ENCODE data around the gene CDH23. TPM values are rescaled to one million over a fixed set of nuclear protein-coding genes. Genes with fewer than 3 reads are reported as not detected.

CDH23 gene
- total RNA-seq, 1 donor from 2014 or later, result not detected

DNA sequence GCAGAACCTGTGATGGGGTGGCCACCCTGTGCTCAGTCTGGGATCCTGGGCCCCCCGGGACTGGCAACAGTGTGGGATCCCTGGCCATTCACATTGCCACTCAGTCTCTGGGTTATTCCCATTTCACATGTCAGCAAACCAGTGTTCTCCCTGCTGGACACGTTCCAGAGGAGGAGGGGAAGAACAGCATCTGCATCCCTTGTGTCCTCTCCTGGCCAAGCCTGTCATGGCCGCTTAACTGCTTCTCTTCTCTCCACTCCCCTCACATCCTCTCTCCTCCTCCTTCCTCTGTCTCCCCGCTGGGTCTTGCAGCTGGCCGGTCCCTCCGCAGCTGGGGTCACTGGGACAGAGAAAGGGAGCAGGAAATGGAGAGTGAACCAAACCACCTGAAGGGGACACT lies 248.5 kb downstream of the CDH23 start:
- H3K36me3 Mint-ChIP-seq (ENCODE audit: low read depth), result no peaks in the 10 kb centered on the region

DNA sequence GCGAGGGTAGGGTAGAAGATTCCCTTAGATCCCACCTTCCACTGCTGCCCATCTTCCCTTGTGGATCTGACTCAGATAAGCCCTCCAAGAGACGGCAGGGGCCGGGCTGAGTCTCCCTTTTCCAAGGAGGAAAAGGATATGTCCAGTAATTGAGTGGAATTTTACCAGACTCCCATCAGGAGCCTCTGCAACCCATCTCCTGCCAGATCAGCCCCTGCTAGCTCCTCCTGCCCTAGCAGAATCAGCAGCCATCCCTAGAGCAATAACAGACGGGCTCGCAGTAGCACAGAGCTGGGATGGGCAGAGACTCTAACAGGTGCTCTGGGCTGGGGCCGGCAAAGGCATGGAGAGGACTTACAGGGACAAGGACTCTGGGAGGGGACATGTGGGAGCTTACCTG lies 249.3 kb downstream of the CDH23 start:
- DNase-seq (ENCODE audit: low spot score), result no peak
- no peak overlapping the region for H3K4me3 Mint-ChIP-seq (ENCODE audit: unreplicated experiment)
- H3K36me3 Mint-ChIP-seq (ENCODE audit: low read depth), result no peaks in the 10 kb centered on the region
- TF ChIP-seq, protein P1, sequence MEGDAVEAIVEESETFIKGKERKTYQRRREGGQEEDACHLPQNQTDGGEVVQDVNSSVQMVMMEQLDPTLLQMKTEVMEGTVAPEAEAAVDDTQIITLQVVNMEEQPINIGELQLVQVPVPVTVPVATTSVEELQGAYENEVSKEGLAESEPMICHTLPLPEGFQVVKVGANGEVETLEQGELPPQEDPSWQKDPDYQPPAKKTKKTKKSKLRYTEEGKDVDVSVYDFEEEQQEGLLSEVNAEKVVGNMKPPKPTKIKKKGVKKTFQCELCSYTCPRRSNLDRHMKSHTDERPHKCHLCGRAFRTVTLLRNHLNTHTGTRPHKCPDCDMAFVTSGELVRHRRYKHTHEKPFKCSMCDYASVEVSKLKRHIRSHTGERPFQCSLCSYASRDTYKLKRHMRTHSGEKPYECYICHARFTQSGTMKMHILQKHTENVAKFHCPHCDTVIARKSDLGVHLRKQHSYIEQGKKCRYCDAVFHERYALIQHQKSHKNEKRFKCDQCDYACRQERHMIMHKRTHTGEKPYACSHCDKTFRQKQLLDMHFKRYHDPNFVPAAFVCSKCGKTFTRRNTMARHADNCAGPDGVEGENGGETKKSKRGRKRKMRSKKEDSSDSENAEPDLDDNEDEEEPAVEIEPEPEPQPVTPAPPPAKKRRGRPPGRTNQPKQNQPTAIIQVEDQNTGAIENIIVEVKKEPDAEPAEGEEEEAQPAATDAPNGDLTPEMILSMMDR (IDR thresholded peaks at IDR 0.05), result no peak
- H3K27ac Mint-ChIP-seq (ENCODE audit: unreplicated experiment), result no peak overlapping the region
- no peaks in the 10 kb centered on the region for H3K4me1 Mint-ChIP-seq (ENCODE audit: low read depth)
- H3K27me3 Mint-ChIP-seq (ENCODE audit: low read depth), result peaks cover 28% of the 10 kb centered on the region
- no peaks in the 10 kb centered on the region for H3K9me3 Mint-ChIP-seq (ENCODE audit: low read depth)

More for the DNA sequence above, 248.5 kb downstream of the CDH23 start:
- TF ChIP-seq, protein P1 (IDR thresholded peaks at IDR 0.05), result no peak
- Mint-ChIP-seq H3K4me3 (ENCODE audit: unreplicated experiment) (no peak overlapping the region), H3K4me1 (ENCODE audit: low read depth) (no peaks in the 10 kb centered on the region), H3K9me3 (ENCODE audit: low read depth) (no peaks in the 10 kb centered on the region), H3K27me3 (ENCODE audit: low read depth) (peaks cover 29% of the 10 kb centered on the region), H3K27ac (ENCODE audit: unreplicated experiment) (no peak overlapping the region)
- DNase-seq (ENCODE audit: low spot score), result no peak

DNA sequence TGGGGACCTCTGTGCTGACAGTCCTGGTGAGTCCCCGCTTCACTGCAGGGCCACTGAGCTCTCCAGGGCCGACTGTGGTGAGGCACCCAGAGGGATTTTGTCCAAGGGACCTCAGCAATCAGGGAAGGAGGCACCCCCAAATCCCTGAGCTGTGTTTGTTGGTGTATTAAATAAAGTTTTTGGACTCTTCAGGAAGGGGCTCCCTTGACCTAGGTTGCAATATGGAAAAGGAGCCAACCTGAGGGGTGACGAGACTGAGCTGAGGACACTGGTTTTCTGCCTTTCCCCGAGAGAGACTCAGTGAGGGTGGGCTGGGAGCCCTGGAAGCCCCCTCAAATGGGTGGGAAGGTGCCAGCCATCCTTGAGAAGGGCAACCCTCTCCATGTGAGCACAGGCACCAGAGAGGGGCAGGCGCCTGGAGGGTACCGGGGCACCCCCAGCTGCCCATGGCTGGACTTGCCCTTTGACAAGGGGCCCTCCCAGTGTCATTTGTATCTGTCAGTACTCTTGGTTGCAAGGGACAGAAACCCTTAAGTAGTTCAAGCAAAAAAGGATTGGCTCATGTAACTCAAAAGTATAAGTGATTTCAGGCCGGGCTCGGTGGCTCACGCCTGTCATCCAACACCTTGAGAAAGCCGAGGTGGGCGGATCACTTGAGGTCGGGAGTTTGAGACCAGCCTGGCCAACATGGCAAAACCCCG lies 250.0 kb downstream of the CDH23 start:
- DNase-seq (ENCODE audit: low spot score), result no peak
- no peaks in the 10 kb centered on the region for H3K36me3 Mint-ChIP-seq (ENCODE audit: low read depth)
- peaks cover 30% of the 10 kb centered on the region for H3K27me3 Mint-ChIP-seq (ENCODE audit: low read depth)
- H3K9me3 Mint-ChIP-seq (ENCODE audit: low read depth), result no peaks in the 10 kb centered on the region
- H3K4me3 Mint-ChIP-seq (ENCODE audit: unreplicated experiment), result no peak overlapping the region
- H3K4me1 Mint-ChIP-seq (ENCODE audit: low read depth), result no peaks in the 10 kb centered on the region
- H3K27ac Mint-ChIP-seq (ENCODE audit: unreplicated experiment), result no peak overlapping the region
- TF ChIP-seq, protein P1 (IDR thresholded peaks at IDR 0.05), result no peak

DNA sequence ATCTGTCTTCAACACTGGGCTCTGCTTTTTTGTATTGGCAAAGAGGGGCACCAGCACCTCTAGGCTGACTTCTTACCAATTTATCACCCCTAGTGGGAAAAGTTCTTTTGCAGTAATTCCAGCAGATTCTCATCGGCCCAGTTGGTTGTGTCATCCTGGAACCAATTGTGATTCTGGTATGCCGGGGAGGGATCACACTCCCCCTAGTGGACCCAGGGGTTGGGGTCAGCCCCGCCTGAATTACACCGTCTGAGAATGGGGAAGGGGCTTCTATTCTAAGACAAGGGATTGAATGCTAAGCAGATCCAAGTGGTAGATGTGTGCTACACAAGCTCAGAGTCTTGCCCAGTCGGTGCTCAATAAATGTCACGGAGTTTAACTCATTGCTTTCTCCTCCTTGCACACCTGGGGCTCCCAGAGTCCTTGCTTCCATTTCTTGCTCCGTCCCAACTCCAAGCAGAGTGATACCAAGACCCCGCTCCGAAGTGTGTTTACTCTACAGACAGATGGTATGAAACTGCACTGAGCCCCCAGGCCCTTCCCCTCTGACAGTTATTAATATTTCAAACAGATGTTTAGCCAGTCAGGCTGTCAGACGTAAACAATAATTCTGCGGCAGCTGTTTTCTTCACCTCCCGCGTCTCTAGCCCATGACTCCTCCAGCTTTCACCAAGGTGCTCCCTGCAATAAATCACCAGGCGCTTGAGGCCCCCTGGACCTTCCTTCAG lies 251.0 kb downstream of the CDH23 start:
- no peaks in the 10 kb centered on the region for H3K36me3 Mint-ChIP-seq (ENCODE audit: low read depth)
- H3K4me3 Mint-ChIP-seq (ENCODE audit: unreplicated experiment), result no peak overlapping the region
- DNase-seq (ENCODE audit: low spot score), result no peak
- H3K27ac Mint-ChIP-seq (ENCODE audit: unreplicated experiment), result no peak overlapping the region
- peaks cover 31% of the 10 kb centered on the region for H3K27me3 Mint-ChIP-seq (ENCODE audit: low read depth)
- TF ChIP-seq, protein P1 (IDR thresholded peaks at IDR 0.05), result peak; percentile 61
- no peaks in the 10 kb centered on the region for H3K9me3 Mint-ChIP-seq (ENCODE audit: low read depth)
- no peaks in the 10 kb centered on the region for H3K4me1 Mint-ChIP-seq (ENCODE audit: low read depth)

DNA sequence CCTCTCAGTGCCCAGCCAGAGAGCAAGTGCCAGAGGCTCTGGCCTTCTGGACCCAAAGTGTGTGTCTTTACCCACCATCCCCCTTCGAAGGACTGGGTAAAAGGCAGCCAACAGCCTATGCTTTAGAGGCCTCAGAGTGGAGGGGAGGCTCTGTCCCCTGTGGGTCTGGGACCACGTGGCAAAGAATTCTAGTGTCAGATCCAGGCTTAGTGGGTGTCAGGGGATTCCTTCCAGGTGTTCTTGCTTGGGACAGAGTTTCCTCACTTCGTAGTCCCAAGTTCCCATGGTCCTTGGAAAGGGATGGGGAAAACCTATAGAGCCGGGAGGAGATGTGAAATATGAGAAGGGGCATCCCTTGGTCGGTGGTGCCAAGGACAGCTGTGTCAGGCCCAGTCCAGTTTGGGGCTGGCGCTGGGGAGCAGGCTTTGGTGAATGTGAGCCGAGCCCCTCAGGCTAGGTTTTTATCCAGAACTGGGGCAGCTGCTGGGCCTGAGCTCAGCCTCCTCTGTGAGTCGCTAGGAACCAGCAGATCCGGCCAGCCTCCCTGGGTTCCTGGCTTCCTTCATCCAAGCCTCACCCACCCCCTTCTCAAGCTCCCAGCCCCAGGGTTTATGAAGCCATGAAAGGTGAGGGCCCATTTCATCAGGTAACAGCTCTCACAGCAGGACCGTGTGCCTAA lies 251.7 kb downstream of the CDH23 start:
- Mint-ChIP-seq H3K27ac (ENCODE audit: unreplicated experiment) (no peak overlapping the region), H3K9me3 (ENCODE audit: low read depth) (no peaks in the 10 kb centered on the region), H3K4me1 (ENCODE audit: low read depth) (no peaks in the 10 kb centered on the region), H3K27me3 (ENCODE audit: low read depth) (peaks cover 31% of the 10 kb centered on the region), H3K36me3 (ENCODE audit: low read depth) (no peaks in the 10 kb centered on the region), H3K4me3 (ENCODE audit: unreplicated experiment) (no peak overlapping the region)
- DNase-seq (ENCODE audit: low spot score), result no peak
- TF ChIP-seq, protein P1 (IDR thresholded peaks at IDR 0.05), result no peak
